ENCODE results near the gene SIVA1.

The SIVA1 gene

GRCh38 chr14:104751539-104752422 is 1.2 kb upstream of the SIVA1 start:
- peaks cover 39 to 43% of the 10 kb centered on the region in 2 donors for H3K4me1 ChIP-seq (ENCODE audit: control insufficient read depth in 2 of 2, insufficient read depth in 2 of 2, low read length in 2 of 2)
- peaks cover 12 to 15% of the 10 kb centered on the region in 2 donors for H3K36me3 ChIP-seq (ENCODE audit: control insufficient read depth in 2 of 2, insufficient read depth in 2 of 2, low read length in 2 of 2)
- H3K4me3 ChIP-seq (ENCODE audit: low read length in 2 of 2), result peak overlapping the region; percentile 87 to 90
- peak overlapping the region; percentile 83 to 87 for H3K27ac ChIP-seq (ENCODE audit: low read depth in 2 of 2, low read length in 2 of 2)
- H3K9me3 ChIP-seq (ENCODE audit: control insufficient read depth in 2 of 2, low read length in 2 of 2), result no peaks in the 10 kb centered on the region
- H3K27me3 ChIP-seq (ENCODE audit: control insufficient read depth in 2 of 2, insufficient read depth in 2 of 2, low read length in 2 of 2), result no peaks in the 10 kb centered on the region
- H3K9ac ChIP-seq (ENCODE audit: low read depth in 1 of 2, low read length in 2 of 2), result peak overlapping the region; percentile 68 to 69

DNA sequence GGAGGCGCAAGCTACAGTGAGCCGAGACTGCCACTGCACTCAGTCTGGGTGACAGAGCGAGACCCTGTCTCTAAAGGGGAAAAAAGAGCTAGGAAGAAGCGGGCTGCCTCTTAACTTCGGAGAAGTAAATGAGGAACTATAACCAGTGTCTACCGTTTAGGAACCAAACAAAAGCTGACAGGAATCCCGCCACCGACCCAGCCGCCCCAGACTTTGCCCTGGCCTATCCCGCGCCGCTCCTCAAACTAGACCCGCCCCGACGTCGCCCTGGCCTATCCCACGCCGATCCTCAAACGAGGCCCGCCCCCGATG is 568 bp upstream of the SIVA1 start:
- H3K9me3 ChIP-seq (ENCODE audit: control insufficient read depth in 2 of 2, low read length in 2 of 2), result no peaks in the 10 kb centered on the region
- H3K9ac ChIP-seq (ENCODE audit: low read depth in 1 of 2, low read length in 2 of 2), result peak overlapping the region; percentile 68 to 69
- peaks cover 38 to 39% of the 10 kb centered on the region in 2 donors for H3K4me1 ChIP-seq (ENCODE audit: control insufficient read depth in 2 of 2, insufficient read depth in 2 of 2, low read length in 2 of 2)
- peak overlapping the region; percentile 87 to 90 for H3K4me3 ChIP-seq (ENCODE audit: low read length in 2 of 2)
- peaks cover 18 to 21% of the 10 kb centered on the region in 2 donors for H3K36me3 ChIP-seq (ENCODE audit: control insufficient read depth in 2 of 2, insufficient read depth in 2 of 2, low read length in 2 of 2)
- no peaks in the 10 kb centered on the region for H3K27me3 ChIP-seq (ENCODE audit: control insufficient read depth in 2 of 2, insufficient read depth in 2 of 2, low read length in 2 of 2)
- H3K27ac ChIP-seq (ENCODE audit: low read depth in 2 of 2, low read length in 2 of 2), result peak overlapping the region; percentile 83 to 87

DNA sequence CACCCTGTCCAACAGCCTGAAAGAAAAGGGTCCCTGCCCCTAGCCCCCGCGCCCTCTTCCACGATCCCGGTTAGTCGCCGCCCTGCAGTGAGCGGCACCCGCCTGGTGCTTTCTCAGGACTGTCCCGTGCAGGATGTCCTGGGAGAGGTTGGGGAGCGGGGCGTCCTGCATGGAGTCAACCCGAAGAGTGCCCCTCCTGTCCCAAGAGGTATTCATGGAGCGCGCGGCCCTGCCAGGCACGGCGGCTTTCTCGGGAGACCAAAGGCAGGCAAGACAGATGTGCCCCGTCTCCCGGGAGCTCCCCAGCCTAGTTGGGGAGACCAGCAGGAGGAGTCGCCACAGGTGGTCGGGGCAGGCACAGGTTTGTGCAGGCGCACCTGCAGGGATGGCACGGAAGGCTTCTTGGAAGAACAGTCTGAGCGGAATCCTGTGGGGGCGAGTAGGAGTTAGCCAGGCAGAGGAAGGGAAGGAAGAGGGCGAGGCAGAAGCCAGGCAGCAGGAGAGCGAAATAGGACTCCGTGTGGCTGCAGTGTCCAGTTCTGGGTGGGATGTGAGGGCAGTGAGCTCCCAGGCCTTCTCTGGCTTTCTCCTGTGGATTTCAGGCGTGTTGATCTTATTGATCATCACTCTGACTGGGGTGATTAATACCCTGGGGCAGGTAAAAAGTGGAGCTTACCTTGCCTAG is 723 bp downstream of the SIVA1 start:
- peaks cover 27 to 29% of the 10 kb centered on the region in 2 donors for H3K36me3 ChIP-seq (ENCODE audit: control insufficient read depth in 2 of 2, insufficient read depth in 2 of 2, low read length in 2 of 2)
- H3K27me3 ChIP-seq (ENCODE audit: control insufficient read depth in 2 of 2, insufficient read depth in 2 of 2, low read length in 2 of 2), result no peaks in the 10 kb centered on the region
- no peaks in the 10 kb centered on the region for H3K9me3 ChIP-seq (ENCODE audit: control insufficient read depth in 2 of 2, low read length in 2 of 2)
- peaks cover 25 to 29% of the 10 kb centered on the region in 2 donors for H3K4me1 ChIP-seq (ENCODE audit: control insufficient read depth in 2 of 2, insufficient read depth in 2 of 2, low read length in 2 of 2)
- peak overlapping the region; percentile 83 to 92 for H3K9ac ChIP-seq (ENCODE audit: low read depth in 1 of 2, low read length in 2 of 2)
- H3K4me3 ChIP-seq (ENCODE audit: low read length in 2 of 2), result peak overlapping the region; percentile 87 to 90
- H3K27ac ChIP-seq (ENCODE audit: low read depth in 2 of 2, low read length in 2 of 2), result peak overlapping the region; percentile 83 to 87

- Histone ChIP-seq H3K27ac (ENCODE audit: low read depth in 2 of 2, low read length in 2 of 2) (no peak overlapping the region), H3K4me1 (ENCODE audit: control insufficient read depth in 2 of 2, insufficient read depth in 2 of 2, low read length in 2 of 2) (peaks cover 18 to 23% of the 10 kb centered on the region in 2 donors), H3K9ac (ENCODE audit: low read depth in 1 of 2, low read length in 2 of 2) (peak overlapping the region in 1 of 2 donors; percentile 32), H3K4me3 (ENCODE audit: low read length in 2 of 2) (peak overlapping the region; percentile 87 to 90), H3K9me3 (ENCODE audit: control insufficient read depth in 2 of 2, low read length in 2 of 2) (no peaks in the 10 kb centered on the region), H3K36me3 (ENCODE audit: control insufficient read depth in 2 of 2, insufficient read depth in 2 of 2, low read length in 2 of 2) (peaks cover 32 to 35% of the 10 kb centered on the region in 2 donors), H3K27me3 (ENCODE audit: control insufficient read depth in 2 of 2, insufficient read depth in 2 of 2, low read length in 2 of 2) (no peaks in the 10 kb centered on the region)
Measured at GRCh38 chr14:104754213-104754851, 1.4 kb downstream of the SIVA1 start.

DNA sequence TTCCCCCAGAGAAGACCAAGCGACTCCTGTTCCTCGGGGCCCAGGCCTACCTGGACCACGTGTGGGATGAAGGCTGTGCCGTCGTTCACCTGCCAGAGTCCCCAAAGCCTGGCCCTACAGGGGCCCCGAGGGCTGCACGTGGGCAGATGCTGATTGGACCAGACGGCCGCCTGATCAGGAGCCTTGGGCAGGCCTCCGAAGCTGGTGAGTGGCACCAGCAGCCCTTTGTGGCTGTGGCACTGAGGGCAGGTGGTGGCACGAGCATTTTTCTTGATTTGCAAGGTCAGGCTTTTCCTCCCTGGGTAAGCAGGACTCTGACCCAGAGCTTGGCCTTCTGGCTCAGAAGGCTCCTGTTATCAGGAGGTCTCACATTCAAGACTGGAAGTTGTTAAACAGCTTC is 2.7 kb downstream of the SIVA1 start:
- no peak overlapping the region for H3K9ac ChIP-seq (ENCODE audit: low read depth in 1 of 2, low read length in 2 of 2)
- H3K36me3 ChIP-seq (ENCODE audit: control insufficient read depth in 2 of 2, insufficient read depth in 2 of 2, low read length in 2 of 2), result peaks cover 36 to 37% of the 10 kb centered on the region in 2 donors
- peaks cover 14 to 21% of the 10 kb centered on the region in 2 donors for H3K4me1 ChIP-seq (ENCODE audit: control insufficient read depth in 2 of 2, insufficient read depth in 2 of 2, low read length in 2 of 2)
- no peaks in the 10 kb centered on the region for H3K27me3 ChIP-seq (ENCODE audit: control insufficient read depth in 2 of 2, insufficient read depth in 2 of 2, low read length in 2 of 2)
- H3K9me3 ChIP-seq (ENCODE audit: control insufficient read depth in 2 of 2, low read length in 2 of 2), result no peaks in the 10 kb centered on the region
- no peak overlapping the region for H3K4me3 ChIP-seq (ENCODE audit: low read length in 2 of 2)
- no peak overlapping the region for H3K27ac ChIP-seq (ENCODE audit: low read depth in 2 of 2, low read length in 2 of 2)

- Histone ChIP-seq H3K27me3 (ENCODE audit: control insufficient read depth in 2 of 2, insufficient read depth in 2 of 2, low read length in 2 of 2) (no peaks in the 10 kb centered on the region), H3K27ac (ENCODE audit: low read depth in 2 of 2, low read length in 2 of 2) (no peak overlapping the region), H3K9me3 (ENCODE audit: control insufficient read depth in 2 of 2, low read length in 2 of 2) (no peaks in the 10 kb centered on the region), H3K9ac (ENCODE audit: low read depth in 1 of 2, low read length in 2 of 2) (no peak overlapping the region), H3K4me1 (ENCODE audit: control insufficient read depth in 2 of 2, insufficient read depth in 2 of 2, low read length in 2 of 2) (peaks cover 14 to 20% of the 10 kb centered on the region in 2 donors), H3K4me3 (ENCODE audit: low read length in 2 of 2) (no peak overlapping the region), H3K36me3 (ENCODE audit: control insufficient read depth in 2 of 2, insufficient read depth in 2 of 2, low read length in 2 of 2) (peaks cover 37 to 39% of the 10 kb centered on the region in 2 donors)
Measured at GRCh38 chr14:104756477-104757237, 3.7 kb downstream of the SIVA1 start.

DNA sequence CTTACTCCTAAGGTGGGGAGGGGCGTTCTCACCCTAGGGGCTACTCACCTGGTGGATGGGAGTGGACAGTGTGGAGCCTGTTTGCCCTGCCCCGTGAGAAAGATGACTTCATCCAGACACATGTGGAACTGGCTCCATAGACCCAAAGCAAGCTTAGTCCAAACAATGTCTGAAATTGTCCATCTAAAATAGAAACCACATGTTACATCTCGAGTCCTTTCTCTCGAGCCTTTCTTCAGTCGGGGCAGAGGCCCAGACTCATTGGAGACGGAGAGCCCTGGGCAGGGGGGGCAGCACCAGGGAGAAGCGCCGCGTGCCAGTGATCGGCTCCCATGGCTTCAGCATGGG is 4.3 kb downstream of the SIVA1 start:
- H3K4me3 ChIP-seq (ENCODE audit: low read length in 2 of 2), result no peak overlapping the region
- no peaks in the 10 kb centered on the region for H3K9me3 ChIP-seq (ENCODE audit: control insufficient read depth in 2 of 2, low read length in 2 of 2)
- H3K36me3 ChIP-seq (ENCODE audit: control insufficient read depth in 2 of 2, insufficient read depth in 2 of 2, low read length in 2 of 2), result peaks cover 37 to 39% of the 10 kb centered on the region in 2 donors
- H3K27me3 ChIP-seq (ENCODE audit: control insufficient read depth in 2 of 2, insufficient read depth in 2 of 2, low read length in 2 of 2), result no peaks in the 10 kb centered on the region
- H3K9ac ChIP-seq (ENCODE audit: low read depth in 1 of 2, low read length in 2 of 2), result no peak overlapping the region
- peaks cover 11 to 15% of the 10 kb centered on the region in 2 donors for H3K4me1 ChIP-seq (ENCODE audit: control insufficient read depth in 2 of 2, insufficient read depth in 2 of 2, low read length in 2 of 2)
- H3K27ac ChIP-seq (ENCODE audit: low read depth in 2 of 2, low read length in 2 of 2), result no peak overlapping the region

- Histone ChIP-seq H3K27me3 (ENCODE audit: control insufficient read depth in 2 of 2, insufficient read depth in 2 of 2, low read length in 2 of 2) (no peaks in the 10 kb centered on the region), H3K4me3 (ENCODE audit: low read length in 2 of 2) (no peak overlapping the region), H3K4me1 (ENCODE audit: control insufficient read depth in 2 of 2, insufficient read depth in 2 of 2, low read length in 2 of 2) (peaks cover 10 to 13% of the 10 kb centered on the region in 2 donors), H3K9me3 (ENCODE audit: control insufficient read depth in 2 of 2, low read length in 2 of 2) (no peaks in the 10 kb centered on the region), H3K36me3 (ENCODE audit: control insufficient read depth in 2 of 2, insufficient read depth in 2 of 2, low read length in 2 of 2) (peaks cover 37 to 39% of the 10 kb centered on the region in 2 donors), H3K27ac (ENCODE audit: low read depth in 2 of 2, low read length in 2 of 2) (no peak overlapping the region), H3K9ac (ENCODE audit: low read depth in 1 of 2, low read length in 2 of 2) (no peak overlapping the region)
Measured at GRCh38 chr14:104757681-104758392, 4.9 kb downstream of the SIVA1 start.

Measured in mucosa of rectum (tissue), 2 donors.